Panc1 (cell line): ENCODE data around the gene GPRC5B. TPM values are rescaled to one million over a fixed set of nuclear protein-coding genes. Genes with fewer than 3 reads are reported as not detected.
A peak's percentile ranks its signal among the peaks of the same experiment; 100 is the strongest.

Experiments used
- ATAC-seq: fragments of 200-7000 bp; cut with Tn5 transposase; 2 replicates; pipeline ENCODE4 v1.9.1; 2020; ENCODE audit warnings: mild to moderate bottlenecking, moderate library complexity
- BruUV-seq: library from RNA; stranded (reverse); fragments of 400-500 nt; replicated peaks from 2 replicates; lab custom pipeline; 2021; lab: Mats Ljungman, UMichigan
- CTCF ChIA-PET: fragments of 300-600 bp; sonication (Branson Sonifier 250); formaldehyde crosslinking; loops from one replicate; lab custom pipeline; 2022; ENCODE audit warnings: antibody characterized with exemption; lab: Charles Lee
- POLR2A ChIA-PET: fragments of 300-600 bp; sonication (Branson Sonifier 250); formaldehyde crosslinking; loops from one replicate; lab custom pipeline; 2022; ENCODE audit warnings: antibody characterized with exemption; lab: Charles Lee
- DNase-seq: peaks from one replicate; pipeline ENCODE4 v3.0.0-alpha.2; 2010; ENCODE audit warnings: low read depth, low spot score
- H3K27ac ChIP-seq: 2 replicates; pipeline ENCODE4 v1.5.1; 2011; ENCODE audit warnings: mild to moderate bottlenecking, low read length, inconsistent platforms
- H3K27me3 ChIP-seq: fragments of 200-500 bp; sonication (Bioruptor generic); 2 replicates; pipeline ENCODE4 v1.6.0; 2014; ENCODE audit warnings: low read length, inconsistent platforms; ENCODE audit not compliant: control insufficient read depth, insufficient read depth
- H3K36me3 ChIP-seq: fragments of 200-500 bp; sonication (Bioruptor generic); 2 replicates; pipeline ENCODE4 v1.5.1; 2014; ENCODE audit warnings: inconsistent platforms, mild to moderate bottlenecking, low read length, moderate library complexity; ENCODE audit not compliant: control insufficient read depth, insufficient read depth
- H3K4me1 ChIP-seq: 2 replicates; pipeline ENCODE4 v1.5.1; 2011; ENCODE audit warnings: inconsistent platforms, mild to moderate bottlenecking, low read length, moderate library complexity; ENCODE audit not compliant: control insufficient read depth, insufficient read depth
- H3K4me3 ChIP-seq, 2 experiments: 2 replicates each; pipeline ENCODE4 v1.5.1; 2011 to 2012; ENCODE audit warnings: low read depth in 2 of 2, low read length in 2 of 2, mild to moderate bottlenecking in 2 of 2, inconsistent platforms in 1 of 2, moderate library complexity in 1 of 2
- H3K9me3 ChIP-seq: fragments of 200-500 bp; sonication (Bioruptor generic); 2 replicates; pipeline ENCODE4 v1.5.1; 2014; ENCODE audit warnings: low read depth, mild to moderate bottlenecking, inconsistent platforms, low read length, moderate library complexity; ENCODE audit not compliant: control insufficient read depth, insufficient read depth
- POLR2AphosphoS5 ChIP-seq: IDR thresholded peaks from 2 replicates; pipeline ENCODE4 v1.6.1; 2012; ENCODE audit warnings: mild to moderate bottlenecking, low read depth, low read length, moderate library complexity
- REST ChIP-seq, 2 experiments: IDR thresholded peaks; 2 replicates each; pipeline ENCODE4 v1.6.1; 2011 to 2012; ENCODE audit warnings: low read depth in 2 of 2, control low read depth in 1 of 2, low read length in 1 of 2, mild to moderate bottlenecking in 1 of 2, moderate library complexity in 1 of 2; ENCODE audit not compliant: insufficient read depth in 1 of 2
- SIN3A ChIP-seq: IDR thresholded peaks from 2 replicates; pipeline ENCODE4 v1.6.1; 2012; ENCODE audit warnings: low read depth, mild to moderate bottlenecking, low read length, moderate library complexity, borderline replicate concordance; ENCODE audit not compliant: insufficient read depth
- TCF7L2 ChIP-seq: IDR thresholded peaks from 2 replicates; pipeline ENCODE4 v1.6.1; 2011; ENCODE audit warnings: mild to moderate bottlenecking, low read depth, low read length, inconsistent platforms
- in situ Hi-C: cut with HindIII; loops from 2 replicates; pipeline ENCODE4 v1.10.0; 2016; ENCODE audit warnings: low sequenced_read_pairs, low pct_unique_long_range_greater_than_20kb
- intact Hi-C: fragments of 100-400 bp; cut with micrococcal nuclease; formaldehyde crosslinking; loops from one replicate; pipeline ENCODE4 v1.10.0; 2022; ENCODE audit not compliant: unreplicated experiment
- total RNA-seq: library from RNA; stranded (reverse); gene quantifications from one replicate; pipeline ENCODE4 v1.2.1, GENCODE V29; 2021; ENCODE audit not compliant: unreplicated experiment
- TF ChIP-seq, protein P1 (sequence below): fragments of 450-650 bp; IDR thresholded peaks from 2 replicates; pipeline ENCODE4 v1.5.1; 2017; ENCODE audit warnings: mild to moderate bottlenecking

The GPRC5B gene
- total RNA-seq, 1 experiment from 2014 or later: 10.4 TPM

DNA sequence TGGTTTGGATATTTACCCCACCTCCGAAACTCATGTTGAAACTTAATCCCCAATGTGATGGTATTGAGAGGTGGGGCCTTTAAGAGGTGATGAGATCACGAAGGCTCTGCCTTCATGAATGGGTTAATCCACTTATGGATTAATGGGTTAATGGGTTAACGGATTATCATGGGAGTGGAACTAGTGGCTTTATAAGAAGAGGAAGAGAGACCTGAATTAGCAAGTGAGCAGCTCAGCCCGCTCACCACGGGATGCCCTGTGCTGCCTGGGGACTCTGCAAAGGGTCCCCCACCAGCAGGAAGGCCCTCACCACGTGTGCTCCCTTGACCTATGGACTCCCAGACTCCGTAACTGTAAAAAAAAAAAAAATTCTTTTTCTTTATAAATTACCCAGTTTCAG, 16.5 kb upstream of the GPRC5B start:
- no peak overlapping the region for H3K4me3 ChIP-seq
- no peaks in the 10 kb centered on the region for H3K4me1 ChIP-seq
- no peaks in the 10 kb centered on the region for H3K9me3 ChIP-seq
- H3K27me3 ChIP-seq: no peaks in the 10 kb centered on the region; the same call in 1 of the 2 replicates
- TF ChIP-seq, protein P1, sequence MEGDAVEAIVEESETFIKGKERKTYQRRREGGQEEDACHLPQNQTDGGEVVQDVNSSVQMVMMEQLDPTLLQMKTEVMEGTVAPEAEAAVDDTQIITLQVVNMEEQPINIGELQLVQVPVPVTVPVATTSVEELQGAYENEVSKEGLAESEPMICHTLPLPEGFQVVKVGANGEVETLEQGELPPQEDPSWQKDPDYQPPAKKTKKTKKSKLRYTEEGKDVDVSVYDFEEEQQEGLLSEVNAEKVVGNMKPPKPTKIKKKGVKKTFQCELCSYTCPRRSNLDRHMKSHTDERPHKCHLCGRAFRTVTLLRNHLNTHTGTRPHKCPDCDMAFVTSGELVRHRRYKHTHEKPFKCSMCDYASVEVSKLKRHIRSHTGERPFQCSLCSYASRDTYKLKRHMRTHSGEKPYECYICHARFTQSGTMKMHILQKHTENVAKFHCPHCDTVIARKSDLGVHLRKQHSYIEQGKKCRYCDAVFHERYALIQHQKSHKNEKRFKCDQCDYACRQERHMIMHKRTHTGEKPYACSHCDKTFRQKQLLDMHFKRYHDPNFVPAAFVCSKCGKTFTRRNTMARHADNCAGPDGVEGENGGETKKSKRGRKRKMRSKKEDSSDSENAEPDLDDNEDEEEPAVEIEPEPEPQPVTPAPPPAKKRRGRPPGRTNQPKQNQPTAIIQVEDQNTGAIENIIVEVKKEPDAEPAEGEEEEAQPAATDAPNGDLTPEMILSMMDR: no peak
- TF ChIP-seq POLR2AphosphoS5 (no peak), SIN3A (no peak), REST (IDR thresholded peaks at IDR 0.05; ENCODE audit: insufficient read depth in 1 of 2, low read depth in 2 of 2, low read length in 1 of 2) (no peak), TCF7L2 (no peak)
- intact Hi-C loops (no loop called here), in situ Hi-C loops (no loop called here)
- H3K36me3 ChIP-seq: no peaks in the 10 kb centered on the region
- CTCF ChIA-PET: interaction anchor here (0.7 kb wide), 1 partner anchor 296 kb away, joined by 3 read pairs; no protein-coding TSS in a partner anchor
- ATAC-seq (no peak), DNase-seq (no peak)
- no peak overlapping the region for H3K27ac ChIP-seq
- POLR2A ChIA-PET: no interaction called here
- BruUV-seq: no TSS peak

DNA sequence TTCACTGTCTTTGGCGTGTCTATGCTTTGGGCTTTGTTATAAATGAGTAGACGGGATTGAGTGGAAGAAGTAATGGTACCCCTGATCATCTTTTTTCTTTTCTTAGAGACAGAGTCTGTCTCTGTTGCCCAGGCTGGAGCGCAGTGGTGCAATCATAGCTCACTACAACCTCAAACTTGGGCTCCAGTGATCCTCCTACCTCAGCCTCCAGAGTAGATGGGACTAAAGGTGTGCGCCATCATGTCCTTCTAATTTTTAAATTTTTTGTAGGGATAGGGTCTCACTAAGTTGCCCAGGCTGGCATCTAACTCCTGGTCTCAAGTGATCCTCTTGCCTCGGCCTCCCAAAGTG, 14.9 kb upstream of the GPRC5B start:
- ChIA-PET POLR2A (interaction anchor here (0.6 kb wide), 1 partner anchor 331 kb away, joined by 9 read pairs; no protein-coding TSS in a partner anchor), CTCF (interaction anchor here (0.6 to 2.1 kb wide), 7 partner anchors 8 to 486 kb away, joined by 3 to 28 read pairs (median 13); no protein-coding TSS in a partner anchor)
- Histone ChIP-seq H3K27me3 (no peaks in the 10 kb centered on the region; the same call in 1 of the 2 replicates), H3K9me3 (no peaks in the 10 kb centered on the region), H3K36me3 (no peaks in the 10 kb centered on the region), H3K27ac (no peak overlapping the region), H3K4me3 (no peak overlapping the region), H3K4me1 (no peaks in the 10 kb centered on the region)
- TF ChIP-seq, protein P1: peak; percentile 18
- TF ChIP-seq SIN3A: no peak
- no TSS peak for BruUV-seq
- no peak for DNase-seq
- ATAC-seq: peak; percentile 54
- in situ Hi-C loops: loop anchor here (25.0 kb wide), 1 partner anchor 262 kb away; no protein-coding TSS in a partner anchor
- intact Hi-C loops: loop anchor here (1.0 kb wide), 1 partner anchor 484 kb away; no protein-coding TSS in a partner anchor
